ENCODE measurements around the gene SEC14L1.
A peak's percentile ranks its signal among the peaks of the same experiment; 100 is the strongest.
"Not testable (repeated sequence)": the region's sequence is repeated elsewhere in the genome, so short reads cannot be mapped to it uniquely, and the experiment has no call there.

Gene SEC14L1

DNA sequence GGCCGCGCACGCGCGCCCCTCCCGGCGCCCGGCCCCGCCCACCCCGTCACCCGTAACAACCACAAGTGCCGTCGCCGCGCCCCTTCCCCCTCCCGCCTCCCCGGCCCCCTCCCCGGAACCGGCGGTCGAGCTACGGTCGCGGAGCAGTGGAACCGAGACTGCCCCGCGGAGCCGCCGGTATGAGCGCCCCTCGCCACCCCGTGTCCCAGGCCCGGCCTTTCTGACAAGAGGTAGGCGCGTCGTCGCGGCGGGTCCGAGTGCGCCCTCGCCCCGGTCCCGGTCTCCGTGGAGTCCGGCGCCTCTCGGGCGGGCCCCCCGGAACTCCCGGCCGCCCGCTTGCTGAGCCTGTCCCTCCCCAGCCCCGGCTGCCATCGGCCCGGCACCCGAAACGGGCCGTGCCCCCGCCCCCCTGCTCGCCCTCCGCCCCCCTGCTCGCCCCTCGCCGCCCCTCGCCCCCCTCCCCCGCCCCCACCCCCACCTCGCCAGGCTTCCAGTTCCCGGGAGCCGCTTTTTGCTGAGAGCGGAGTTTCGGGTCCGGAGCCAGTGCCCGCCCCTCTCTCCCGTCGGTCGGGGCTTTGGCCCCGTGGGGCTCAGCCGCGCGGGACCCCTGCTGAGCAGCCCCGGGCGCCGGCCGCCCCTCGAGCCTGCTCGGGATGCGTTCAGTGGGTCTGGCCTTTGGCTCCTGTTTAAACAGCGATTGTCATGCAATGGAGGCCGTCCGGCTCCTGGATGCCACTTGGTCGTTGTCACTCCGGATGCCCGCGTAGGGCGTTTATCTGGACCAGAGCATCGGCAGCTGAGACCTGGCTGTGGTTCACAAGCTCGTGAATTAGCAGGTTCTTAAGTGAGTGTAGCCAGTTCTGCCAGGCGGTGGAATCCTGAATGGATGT lies at the start of gene SEC14L1:
TSS of gene SEC14L1 (plus strand) at position 92 of the 890 bp plus-strand sequence. CDS start 2,628 bp downstream, outside the sequence.
- DNase-seq (ENCODE audit: extremely low read depth in 1 of 2, low read depth in 1 of 2) = no peak

DNA sequence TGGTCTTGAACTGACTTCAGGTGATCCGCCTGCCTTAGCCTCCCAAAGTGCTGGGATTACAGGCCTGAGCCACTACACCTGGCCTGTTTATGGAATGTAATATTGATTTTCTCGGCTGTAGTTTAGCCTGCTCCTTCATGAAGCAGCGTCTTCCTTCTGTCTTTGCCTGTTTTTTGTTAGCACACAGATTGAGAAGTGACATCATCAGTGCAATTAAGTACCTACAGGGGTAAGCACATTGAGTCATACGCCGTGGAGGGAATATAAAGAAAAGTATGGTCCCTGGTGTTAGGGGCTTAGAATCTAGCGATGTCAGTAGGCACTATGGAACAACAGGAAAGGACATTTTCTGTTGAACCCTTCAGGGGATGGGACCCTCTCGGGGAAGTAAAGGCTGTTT lies 48.7 kb upstream of the SEC14L1 start:
- no peak for DNase-seq (ENCODE audit: extremely low read depth in 1 of 2, low read depth in 1 of 2)

- no peak for DNase-seq (ENCODE audit: extremely low read depth in 1 of 2, low read depth in 1 of 2)
Measured at GRCh38 chr17:77095461-77095860, 45.3 kb upstream of the SEC14L1 start.

GRCh38 chr17:77096570-77097214 lies 44.1 kb upstream of the SEC14L1 start:
- no peak for DNase-seq (ENCODE audit: extremely low read depth in 1 of 2, low read depth in 1 of 2)

- DNase-seq (ENCODE audit: extremely low read depth in 1 of 2, low read depth in 1 of 2) = no peak
Measured at GRCh38 chr17:77097631-77098180, 43.1 kb upstream of the SEC14L1 start.

- DNase-seq (ENCODE audit: extremely low read depth in 1 of 2, low read depth in 1 of 2) = no peak
Measured at GRCh38 chr17:77098884-77099545, 41.8 kb upstream of the SEC14L1 start.

GRCh38 chr17:77099997-77100396 lies 40.8 kb upstream of the SEC14L1 start:
- DNase-seq (ENCODE audit: extremely low read depth in 1 of 2, low read depth in 1 of 2) = no peak

DNA sequence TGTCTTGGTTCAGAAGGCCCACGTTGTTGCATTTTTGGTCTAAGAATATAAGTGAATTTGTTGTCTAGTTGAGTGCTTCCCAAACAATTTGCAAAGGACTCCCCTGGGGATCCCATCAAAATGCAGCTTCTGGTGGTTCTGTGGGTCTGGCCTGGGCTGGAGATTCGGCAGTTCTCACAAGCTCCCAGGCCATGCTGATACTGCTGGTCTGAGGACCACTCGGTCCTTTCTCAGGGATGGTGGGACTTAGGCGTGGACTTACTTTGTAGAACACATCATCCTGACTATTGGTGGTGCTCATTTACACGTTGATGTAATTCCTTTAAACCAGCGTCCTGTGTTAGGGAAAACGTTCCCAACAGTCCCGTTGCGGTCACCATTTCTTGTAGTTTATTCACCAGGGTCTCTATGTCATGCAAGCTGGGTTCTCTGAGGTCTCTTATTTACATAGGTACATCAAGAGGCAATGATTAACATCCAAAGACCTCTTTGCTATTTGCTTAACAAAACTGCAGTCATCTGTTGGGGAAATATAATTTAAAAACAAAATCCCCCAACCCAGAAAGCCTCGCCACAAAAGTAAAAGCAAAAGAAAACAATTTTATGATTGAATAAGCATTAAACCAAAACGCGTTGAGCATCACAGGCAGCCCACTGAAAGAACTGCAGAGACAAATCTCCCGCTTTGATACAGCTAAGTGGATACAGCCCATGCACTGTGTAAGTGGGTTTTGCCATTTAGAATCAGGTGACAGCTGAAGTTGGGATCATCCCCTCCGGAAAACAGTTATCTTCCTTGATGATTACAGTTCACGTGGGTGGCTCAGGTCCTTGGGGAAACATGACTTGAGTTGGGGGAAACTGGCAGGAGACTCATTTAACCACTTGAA lies 39.0 kb upstream of the SEC14L1 start:
- no peak for DNase-seq (ENCODE audit: extremely low read depth in 1 of 2, low read depth in 1 of 2)

DNA sequence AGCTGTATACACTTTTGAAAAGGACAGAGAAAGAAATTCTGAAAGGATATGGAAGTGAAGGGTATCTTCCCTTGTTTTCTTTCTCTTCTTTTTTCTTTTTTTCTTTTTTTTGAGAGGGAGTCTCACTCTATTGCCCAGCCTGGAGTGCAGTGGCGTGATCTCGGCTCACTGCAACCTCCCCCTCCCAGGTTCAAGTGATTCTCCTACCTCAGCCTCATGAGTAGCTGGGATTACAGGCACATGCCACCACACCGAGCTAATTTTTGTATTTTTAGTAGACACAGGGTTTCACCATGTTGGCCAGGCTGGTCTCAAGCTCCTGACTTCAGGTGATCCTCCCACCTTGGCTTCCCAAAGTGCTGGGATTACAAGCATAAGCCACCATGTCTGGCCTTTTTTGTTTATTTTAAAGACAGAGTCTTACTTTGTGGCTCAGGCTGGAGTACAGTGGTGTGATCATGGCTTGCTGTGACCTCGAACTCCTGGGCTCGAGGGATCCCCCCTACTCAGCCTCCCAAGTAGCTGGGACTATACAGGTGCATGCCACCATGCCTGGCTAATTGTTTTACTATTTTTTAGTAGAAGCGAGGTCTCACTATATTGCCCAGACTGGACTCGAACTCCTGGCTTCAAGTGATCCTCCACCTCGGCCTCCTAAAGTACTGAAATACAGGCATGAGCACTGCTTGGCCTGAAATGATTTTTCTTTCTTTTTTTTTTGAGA lies 38.2 kb upstream of the SEC14L1 start:
- not testable (repeated sequence) for DNase-seq (ENCODE audit: extremely low read depth in 1 of 2, low read depth in 1 of 2)

- DNase-seq (ENCODE audit: extremely low read depth in 1 of 2, low read depth in 1 of 2) = no peak
Measured at GRCh38 chr17:77105706-77106105, 35.1 kb upstream of the SEC14L1 start.

- no peak for DNase-seq (ENCODE audit: extremely low read depth in 1 of 2, low read depth in 1 of 2)
Measured at GRCh38 chr17:77106874-77107358, 33.9 kb upstream of the SEC14L1 start.

GRCh38 chr17:77107506-77108433 lies 33.0 kb upstream of the SEC14L1 start:
- peak; percentile 65 to 93 for DNase-seq (ENCODE audit: extremely low read depth in 1 of 2, low read depth in 1 of 2)

DNA sequence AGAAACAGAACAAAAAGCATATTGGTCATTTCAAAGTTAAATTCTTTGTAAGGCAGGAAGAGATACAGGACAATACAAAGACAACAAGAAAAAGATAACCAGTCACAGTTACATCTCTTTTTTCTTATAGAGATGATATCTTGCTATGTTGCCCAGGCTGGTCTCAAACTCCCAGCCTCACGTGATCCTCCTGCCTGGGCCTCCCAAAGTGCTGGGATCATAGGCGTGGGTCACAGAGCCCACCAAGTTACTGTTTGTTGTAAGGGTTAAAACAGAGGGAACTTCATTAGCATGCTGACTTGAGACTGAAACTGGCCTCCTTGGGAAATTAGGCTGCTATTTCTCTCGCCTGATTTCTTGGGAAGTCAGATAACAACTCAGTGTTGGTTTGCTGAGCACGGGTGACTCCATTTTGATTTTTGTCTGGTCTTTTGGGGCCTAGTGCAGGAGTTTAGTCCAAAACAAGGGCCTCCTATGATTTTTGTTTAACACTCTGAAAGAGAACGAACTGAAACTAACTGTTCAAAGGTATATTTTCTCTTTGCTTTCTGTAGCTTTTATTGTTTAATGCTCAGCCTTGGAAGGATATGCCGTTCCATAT lies 31.5 kb upstream of the SEC14L1 start:
- no peak for DNase-seq (ENCODE audit: extremely low read depth in 1 of 2, low read depth in 1 of 2)

- DNase-seq (ENCODE audit: extremely low read depth in 1 of 2, low read depth in 1 of 2) = no peak
Measured at GRCh38 chr17:77109764-77110359, 30.9 kb upstream of the SEC14L1 start.

GRCh38 chr17:77111165-77111933 lies 29.4 kb upstream of the SEC14L1 start:
- DNase-seq (ENCODE audit: extremely low read depth in 1 of 2, low read depth in 1 of 2) = not testable (repeated sequence)

DNA sequence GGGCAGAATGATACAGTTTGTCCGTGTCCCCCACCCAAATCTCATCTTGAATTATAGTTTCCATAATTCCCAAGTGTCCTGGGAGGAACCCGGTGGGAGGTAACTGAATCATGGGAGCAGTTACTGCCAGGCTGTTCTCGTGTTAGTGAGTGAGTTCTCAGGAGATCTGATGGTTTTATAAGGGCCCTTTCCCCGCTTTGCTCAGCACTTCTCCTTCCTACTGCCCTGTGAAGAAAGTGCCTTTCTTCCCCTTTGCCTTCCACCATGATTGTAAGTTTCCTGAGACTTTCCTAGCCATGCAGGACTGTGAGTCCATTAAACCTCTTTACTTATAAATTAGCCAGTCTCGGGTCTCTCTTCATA lies 28.9 kb upstream of the SEC14L1 start:
- no peak for DNase-seq (ENCODE audit: extremely low read depth in 1 of 2, low read depth in 1 of 2)

DNA sequence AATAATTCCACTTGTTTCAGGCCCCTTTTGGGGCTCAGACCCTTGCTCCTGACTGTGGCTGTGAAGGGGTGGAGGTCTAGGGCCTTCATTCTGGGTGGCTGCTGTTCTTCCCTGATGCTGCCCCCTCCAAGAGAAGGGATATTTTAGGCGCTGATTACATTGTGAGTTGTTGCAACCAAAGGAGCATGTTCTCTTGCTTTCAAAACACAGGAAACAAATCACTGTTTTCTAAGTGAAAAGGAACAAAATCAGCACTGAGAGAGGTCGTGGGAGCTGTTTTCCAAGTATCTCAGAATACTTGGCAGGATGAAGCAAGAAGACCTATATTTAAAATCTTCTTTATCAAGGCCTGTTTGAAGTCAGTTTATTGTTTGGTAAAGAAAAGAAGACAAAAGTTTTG lies 25.3 kb upstream of the SEC14L1 start:
- no peak for DNase-seq (ENCODE audit: extremely low read depth in 1 of 2, low read depth in 1 of 2)

Data from stimulated activated CD8-positive, alpha-beta memory T cell treated with anti-CD3 and anti-CD28 coated beads, Interleukin-7, amount 100 ng/mL, for 48 hours (primary cell).